ENCODE measurements around the gene MAP1S. TPM values are rescaled to one million over a fixed set of nuclear protein-coding genes. Genes with fewer than 3 reads are reported as not detected.

Gene MAP1S
- total RNA-seq (2022; extraction: Qiagen RNA extraction) = 27.6 to 35.0 TPM (median 33.4 TPM) in 5 replicates

GRCh38 chr19:17718947-17719711, at the start of gene MAP1S:
Gene MAP1S, plus strand, starts transcription at chr19:17719480. Its CDS starts 23 bp downstream, at chr19:17719503.

GRCh38 chr19:17687857-17688784, 31.2 kb upstream of the MAP1S start, which contains the start of gene UNC13A:
Gene UNC13A, minus strand, starts transcription at chr19:17688354. Its CDS starts 155 bp downstream, at chr19:17688199.

GRCh38 chr19:17751103-17751911, 32.0 kb downstream of the MAP1S start, which contains the start of gene FCHO1:
Gene FCHO1, plus strand, starts transcription at chr19:17751477. Its CDS starts 3,688 bp downstream, at chr19:17755165.

Other genes with a start within 250 kb of the MAP1S start
- gene SLC27A1, start 249.0 kb upstream of the MAP1S start, total RNA-seq (2022; extraction: Qiagen RNA extraction) = 2.2 to 3.0 TPM (median 2.4 TPM) in 5 replicates
- 48.4 to 84.4 TPM (median 77.5 TPM) in 5 replicates for gene PGLS, start 207.8 kb upstream of the MAP1S start, total RNA-seq (2022; extraction: Qiagen RNA extraction)
- gene COLGALT1, start 163.8 kb upstream of the MAP1S start, total RNA-seq (2022; extraction: Qiagen RNA extraction) = 58.2 to 69.3 TPM (median 67.4 TPM) in 5 replicates
- gene UNC13A, start 31.1 kb upstream of the MAP1S start, total RNA-seq (2022; extraction: Qiagen RNA extraction) = 1.0 to 1.7 TPM (median 1.3 TPM) in 5 replicates
- 17.6 to 21.4 TPM (median 18.4 TPM) in 5 replicates for gene FCHO1, start 32.0 kb downstream of the MAP1S start, total RNA-seq (2022; extraction: Qiagen RNA extraction)
- gene B3GNT3, start 75.7 kb downstream of the MAP1S start, total RNA-seq (2022; extraction: Qiagen RNA extraction) = 3.8 to 4.5 TPM (median 4.2 TPM) in 5 replicates
- gene INSL3, start 102.0 kb downstream of the MAP1S start, total RNA-seq (2022; extraction: Qiagen RNA extraction) = 0.35 to 0.76 TPM (median 0.45 TPM) in 4 of 5 replicates, not detected in the other
- gene JAK3, start 128.5 kb downstream of the MAP1S start, total RNA-seq (2022; extraction: Qiagen RNA extraction) = 0.21 to 0.29 TPM (median 0.27 TPM) in 5 replicates
- gene RPL18A, start 140.4 kb downstream of the MAP1S start, total RNA-seq (2022; extraction: Qiagen RNA extraction) = 1,831 to 2,390 TPM (median 2,250 TPM) in 5 replicates
- gene SLC5A5, start 152.5 kb downstream of the MAP1S start, total RNA-seq (2022; extraction: Qiagen RNA extraction) = 0.23 to 0.41 TPM (median 0.29 TPM) in 5 replicates
- 102 to 126 TPM (median 115 TPM) in 5 replicates for gene CCDC124, start 213.5 kb downstream of the MAP1S start, total RNA-seq (2022; extraction: Qiagen RNA extraction)
- gene KCNN1, start 247.6 kb downstream of the MAP1S start, total RNA-seq (2022; extraction: Qiagen RNA extraction) = 0.28 to 0.92 TPM (median 0.65 TPM) in 5 replicates